DOHH2 (cell line): ENCODE results near the gene CNTNAP2.

Experiments used
- EZH2phosphoT487 ChIP-seq: fragments of 200-600 bp; sonication (generic); IDR thresholded peaks from 2 replicates; pipeline ENCODE4 v1.6.1; 2017; ENCODE audit warnings: borderline replicate concordance, mild to moderate bottlenecking, antibody characterized with exemption, low read length, moderate library complexity, mixed read lengths
- TF ChIP-seq, protein P1 (sequence below): fragments of 200-600 bp; sonication (generic); IDR thresholded peaks from one replicate; pipeline ENCODE4 v1.5.1; 2014; ENCODE audit warnings: antibody characterized with exemption, mild to moderate bottlenecking, low read depth, low read length; ENCODE audit not compliant: poor library complexity, severe bottlenecking

DNA sequence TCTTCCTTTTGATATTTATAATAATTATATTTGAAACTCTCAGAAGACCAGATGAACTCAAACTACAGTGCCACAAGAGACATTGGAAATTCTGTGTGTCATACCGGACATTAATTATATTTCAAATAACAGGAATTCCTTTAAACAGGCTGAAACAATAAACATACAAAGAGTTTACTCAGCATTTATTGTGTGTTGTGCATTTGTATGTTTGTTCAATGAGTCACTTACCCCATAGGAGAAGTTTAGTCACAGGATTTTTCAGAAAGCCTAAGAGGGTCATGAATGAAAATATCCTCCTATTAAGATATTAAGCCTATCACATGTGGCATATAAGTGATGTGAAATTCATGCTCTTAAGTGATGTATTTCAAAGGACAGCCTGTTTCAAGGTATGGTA, 566.8 kb downstream of the CNTNAP2 start:
- TF ChIP-seq, protein P1, sequence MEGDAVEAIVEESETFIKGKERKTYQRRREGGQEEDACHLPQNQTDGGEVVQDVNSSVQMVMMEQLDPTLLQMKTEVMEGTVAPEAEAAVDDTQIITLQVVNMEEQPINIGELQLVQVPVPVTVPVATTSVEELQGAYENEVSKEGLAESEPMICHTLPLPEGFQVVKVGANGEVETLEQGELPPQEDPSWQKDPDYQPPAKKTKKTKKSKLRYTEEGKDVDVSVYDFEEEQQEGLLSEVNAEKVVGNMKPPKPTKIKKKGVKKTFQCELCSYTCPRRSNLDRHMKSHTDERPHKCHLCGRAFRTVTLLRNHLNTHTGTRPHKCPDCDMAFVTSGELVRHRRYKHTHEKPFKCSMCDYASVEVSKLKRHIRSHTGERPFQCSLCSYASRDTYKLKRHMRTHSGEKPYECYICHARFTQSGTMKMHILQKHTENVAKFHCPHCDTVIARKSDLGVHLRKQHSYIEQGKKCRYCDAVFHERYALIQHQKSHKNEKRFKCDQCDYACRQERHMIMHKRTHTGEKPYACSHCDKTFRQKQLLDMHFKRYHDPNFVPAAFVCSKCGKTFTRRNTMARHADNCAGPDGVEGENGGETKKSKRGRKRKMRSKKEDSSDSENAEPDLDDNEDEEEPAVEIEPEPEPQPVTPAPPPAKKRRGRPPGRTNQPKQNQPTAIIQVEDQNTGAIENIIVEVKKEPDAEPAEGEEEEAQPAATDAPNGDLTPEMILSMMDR, result no peak
- no peak for TF ChIP-seq EZH2phosphoT487
